GM23248 (cell line): ENCODE measurements around the gene CEMIP.

Source experiments
- EZH2 ChIP-seq: fragments of 200-600 bp; sonication (generic); IDR thresholded peaks from 2 replicates; pipeline ENCODE4 v1.6.1; 2018; ENCODE audit warnings: antibody characterized with exemption, mild to moderate bottlenecking; ENCODE audit not compliant: insufficient read depth, poor library complexity, severe bottlenecking
- EZH2phosphoT487 ChIP-seq: fragments of 200-600 bp; sonication (generic); IDR thresholded peaks from 2 replicates; pipeline ENCODE4 v1.6.1; 2018; ENCODE audit warnings: antibody characterized with exemption, moderate library complexity, mild to moderate bottlenecking, low read depth; ENCODE audit not compliant: insufficient read depth

- TF ChIP-seq EZH2 = no peak
- TF ChIP-seq EZH2phosphoT487 = no peak
Observed at GRCh38 chr15:80850941-80851451, 71.8 kb downstream of the CEMIP start.
